Measurements from ENCODE around the gene PHLDB1.
"Not testable (repeated sequence)": the region's sequence is repeated elsewhere in the genome, so short reads cannot be mapped to it uniquely, and the experiment has no call there.

PHLDB1 gene

DNA sequence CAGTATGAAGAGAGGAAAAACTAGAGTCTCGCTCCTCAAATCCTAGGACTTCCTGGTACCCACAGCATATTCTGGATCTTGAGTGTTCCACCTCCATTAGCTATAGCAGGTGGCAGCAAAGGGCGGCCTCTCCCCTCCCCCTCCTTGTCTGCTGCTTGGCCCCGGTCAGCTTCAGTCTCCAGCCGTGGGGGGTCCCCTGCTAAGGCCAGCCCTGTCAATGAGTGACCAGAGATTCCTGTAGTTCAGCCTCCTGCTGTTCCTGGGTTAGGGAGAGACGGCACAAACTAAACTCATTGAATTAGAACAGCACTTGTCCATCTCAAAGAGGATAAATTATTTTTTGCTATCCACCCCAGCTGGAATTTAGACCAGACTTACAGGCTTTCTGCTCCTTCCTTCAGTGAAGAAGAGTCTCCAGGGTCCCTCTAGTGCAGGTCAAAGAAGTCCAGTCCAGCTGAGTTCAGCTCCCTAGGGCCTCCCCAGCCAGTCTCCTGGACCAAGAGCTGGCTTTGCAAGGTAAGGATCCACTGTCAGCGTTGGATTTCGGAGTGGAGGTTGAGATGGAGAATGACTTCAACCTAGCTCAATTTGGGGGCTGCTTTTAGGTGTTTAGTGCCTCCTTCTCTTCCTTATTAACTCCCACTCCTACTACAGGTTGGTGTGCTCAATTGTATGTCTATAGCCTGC, 1.1 kb upstream of the PHLDB1 start:
- DNase-seq = no peak

- DNase-seq = no peak
Measured at GRCh38 chr11:118606844-118607228, 579 bp upstream of the PHLDB1 start.

GRCh38 chr11:118608360-118609227, 1.2 kb downstream of the PHLDB1 start:
- DNase-seq = peak; percentile 90

DNA sequence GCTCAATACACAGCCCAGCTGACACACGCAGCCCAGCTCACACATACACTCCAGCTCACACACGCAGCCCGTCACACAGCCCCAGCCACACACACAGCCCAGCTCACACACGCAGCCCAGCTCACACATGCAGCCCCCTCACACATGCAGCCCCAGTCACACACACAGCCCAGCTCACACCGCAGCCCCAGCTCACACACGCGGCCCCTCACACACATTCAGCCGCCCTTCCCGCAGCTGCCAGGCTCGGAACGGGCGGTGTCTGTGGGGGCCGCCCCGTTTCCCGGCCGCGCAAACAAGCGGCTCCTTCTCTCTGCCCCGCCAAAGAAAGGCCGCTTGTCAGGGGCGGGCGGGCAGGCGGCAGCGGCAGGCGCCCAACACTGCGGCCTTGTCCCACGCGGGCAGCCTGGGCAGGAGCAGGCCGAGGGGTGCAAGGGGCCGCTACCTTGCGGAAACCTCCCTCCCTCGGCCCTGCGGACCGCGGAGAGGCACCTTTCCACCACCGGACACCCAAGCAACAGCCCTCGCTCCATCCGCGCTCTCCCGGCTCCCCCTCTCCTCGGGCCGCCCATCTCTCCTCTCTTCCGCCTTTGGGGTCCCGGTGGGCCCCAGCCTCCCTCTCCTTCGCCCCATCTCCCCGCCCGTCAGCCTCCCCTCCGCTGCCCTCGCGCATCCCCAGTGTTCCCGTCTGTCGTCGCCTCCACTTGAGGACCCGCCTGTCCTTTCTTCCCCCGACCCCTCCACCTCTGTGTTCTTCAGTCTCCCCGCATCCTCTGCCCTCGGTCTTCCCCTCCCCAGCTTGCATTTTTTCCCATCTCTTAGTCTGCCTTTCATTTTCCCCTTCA, 2.2 kb downstream of the PHLDB1 start:
- peak; percentile 33 for DNase-seq

GRCh38 chr11:118610225-118610772, 2.9 kb downstream of the PHLDB1 start:
- DNase-seq = no peak

DNA sequence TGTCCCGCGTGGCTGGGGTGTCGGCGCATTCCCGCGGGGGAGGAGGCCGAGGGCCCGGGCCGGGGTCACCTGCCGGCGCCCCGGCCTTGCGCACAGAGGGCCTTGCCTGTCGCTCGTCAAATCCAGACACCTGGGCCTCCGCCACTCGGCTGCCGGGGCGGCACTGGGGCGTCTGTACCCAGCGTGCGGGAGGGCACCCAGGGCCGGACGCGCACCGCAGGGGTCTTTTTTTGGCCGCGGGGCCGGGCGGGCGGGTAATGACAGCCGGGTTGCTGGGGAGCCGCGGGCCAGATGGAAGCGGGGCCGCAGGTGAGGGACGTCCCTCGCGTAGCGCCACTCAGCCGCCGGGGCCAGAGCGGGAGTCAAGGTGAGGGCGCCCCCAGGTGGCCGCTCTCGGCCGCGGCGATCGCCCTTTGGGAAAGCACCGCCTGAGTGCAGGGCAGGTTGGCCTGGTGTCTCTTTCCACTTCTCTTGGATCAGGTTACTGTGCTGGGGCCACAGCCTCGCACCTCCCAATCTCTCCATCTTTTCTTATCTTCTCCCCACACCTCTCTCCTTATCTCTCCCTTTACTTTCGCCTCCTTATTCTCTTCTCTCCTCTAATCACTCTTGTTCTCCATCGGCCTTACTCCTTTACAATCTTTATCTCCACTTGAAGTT, 3.5 kb downstream of the PHLDB1 start:
- peak; percentile 80 for DNase-seq

DNA sequence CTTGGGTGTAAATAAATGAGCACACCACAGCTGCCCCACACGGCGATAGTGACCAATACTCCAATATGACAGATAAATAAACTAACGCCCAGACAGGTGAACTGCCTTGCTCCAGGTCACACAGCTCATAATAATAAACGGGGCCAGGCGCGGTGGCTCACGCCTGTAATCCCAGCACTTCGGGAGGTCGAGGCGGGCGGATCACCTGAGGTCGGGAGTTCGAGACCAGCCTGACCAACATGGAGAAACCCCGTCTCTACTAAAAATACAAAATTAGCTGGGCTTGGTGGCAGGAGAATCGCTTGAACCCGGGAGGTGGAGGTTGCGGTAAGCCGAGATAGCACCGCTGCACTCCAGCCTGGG, 4.0 kb downstream of the PHLDB1 start:
- not testable (repeated sequence) for DNase-seq

- no peak for DNase-seq
Measured at GRCh38 chr11:118612378-118612777, 5.0 kb downstream of the PHLDB1 start.

GRCh38 chr11:118614511-118614910, 7.1 kb downstream of the PHLDB1 start:
- DNase-seq = no peak

- DNase-seq = no peak
Measured at GRCh38 chr11:118615282-118615975, 8.0 kb downstream of the PHLDB1 start.

DNA sequence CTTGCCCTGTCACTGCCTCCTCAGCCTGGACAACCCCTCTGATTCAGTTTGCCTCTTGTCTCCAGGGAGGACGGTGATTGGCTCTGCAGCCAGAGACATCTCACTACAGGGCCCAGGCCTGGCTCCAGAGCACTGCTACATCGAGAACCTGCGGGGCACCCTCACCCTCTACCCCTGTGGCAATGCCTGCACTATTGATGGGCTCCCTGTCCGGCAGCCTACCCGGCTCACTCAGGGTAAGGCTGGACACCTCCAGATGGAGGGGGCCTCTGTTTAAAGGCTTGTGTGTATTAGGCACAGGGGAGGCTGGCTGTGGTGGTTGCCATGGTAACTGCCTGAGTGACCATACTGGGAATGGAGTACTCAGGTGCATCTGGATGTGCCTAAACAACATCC, 8.6 kb downstream of the PHLDB1 start:
- no peak for DNase-seq

DNA sequence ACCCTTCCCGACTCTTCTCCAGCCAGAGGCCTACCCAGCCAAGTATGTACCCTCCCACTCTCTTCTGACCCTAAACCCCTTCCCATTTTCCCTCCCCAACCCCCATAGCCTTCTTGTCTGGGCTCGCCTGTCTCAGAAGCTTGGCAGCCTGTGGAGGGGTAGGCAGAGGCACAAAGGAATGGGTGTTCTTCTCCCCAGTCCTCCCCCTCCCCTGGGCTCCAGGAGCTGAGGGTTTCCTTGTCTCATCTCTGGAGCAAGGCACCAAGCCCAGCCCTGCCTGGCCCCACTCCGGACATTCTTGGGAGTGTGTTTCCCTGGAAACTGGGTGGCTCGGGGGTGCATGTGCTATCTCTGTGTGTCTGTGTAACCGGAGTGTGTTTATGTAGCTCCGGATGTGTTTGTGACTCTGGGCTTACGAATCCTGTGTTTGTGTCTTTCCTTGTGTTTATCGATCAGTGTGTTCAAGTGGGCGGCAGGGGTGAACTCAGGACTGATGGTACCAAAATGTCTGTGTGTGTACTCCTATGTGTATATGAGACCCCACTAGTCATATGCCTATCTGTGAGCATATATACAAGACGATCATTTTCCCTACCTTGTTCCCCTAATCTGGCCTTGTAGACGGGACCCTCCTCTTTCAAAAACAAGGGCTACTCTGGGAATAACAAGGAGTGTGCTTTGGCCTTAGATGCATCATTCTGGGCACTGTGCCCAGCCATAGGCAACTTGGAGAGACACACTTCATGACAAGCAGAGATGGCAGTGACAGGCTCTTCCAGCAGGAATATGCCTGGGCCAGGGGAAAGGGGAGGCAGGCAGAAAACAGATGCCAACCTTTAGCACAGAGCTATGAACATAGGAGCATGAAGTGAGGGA, 10.9 kb downstream of the PHLDB1 start:
- DNase-seq = no peak

DNA sequence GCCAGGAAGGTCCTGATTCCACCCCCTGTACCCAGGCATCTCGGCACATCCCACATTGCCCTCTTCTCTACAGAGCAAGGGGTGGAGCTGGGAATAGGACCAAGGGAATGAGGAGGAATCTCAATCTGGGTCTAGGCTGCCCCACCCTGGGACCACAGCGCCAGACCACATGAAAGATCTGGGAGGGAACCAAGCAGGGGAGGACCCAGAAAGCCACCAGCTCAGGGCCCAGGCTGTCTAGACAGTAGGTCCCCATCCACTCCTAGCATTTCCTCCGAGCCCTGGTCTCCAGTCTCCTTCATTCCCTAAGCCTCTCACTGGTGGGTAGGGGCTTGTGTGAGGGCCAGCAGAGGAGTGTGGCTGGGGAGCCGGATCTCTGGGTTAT, 11.6 kb downstream of the PHLDB1 start:
- no peak for DNase-seq

- no peak for DNase-seq
Measured at GRCh38 chr11:118619444-118620197, 12.2 kb downstream of the PHLDB1 start.

DNA sequence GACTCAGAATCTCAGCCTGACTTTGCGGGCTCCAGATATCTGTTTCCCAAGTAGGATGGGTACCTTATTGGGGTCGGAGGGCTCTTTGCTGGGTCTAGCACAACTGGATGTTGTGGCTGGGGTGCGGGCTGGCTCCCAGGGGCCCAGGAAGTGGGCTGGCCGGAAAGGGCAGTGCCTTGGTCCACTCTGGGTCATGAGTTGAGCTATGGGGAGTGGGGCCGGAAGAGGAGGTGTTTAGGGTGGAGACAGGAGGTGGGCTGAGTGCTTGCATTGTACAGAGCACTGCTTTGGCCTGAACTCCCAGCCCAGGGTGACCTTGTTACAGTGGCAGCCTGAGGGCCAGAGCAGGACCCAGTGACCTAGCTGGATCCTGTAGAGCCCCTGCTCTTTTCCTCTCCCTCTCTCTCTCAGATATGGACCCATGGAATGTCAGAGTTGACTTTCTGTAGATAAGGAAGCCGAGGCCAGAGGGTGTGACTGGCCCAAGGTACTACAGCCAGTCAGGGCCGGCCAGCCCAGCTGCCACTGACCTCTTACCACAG, 13.2 kb downstream of the PHLDB1 start:
- no peak for DNase-seq

DNA sequence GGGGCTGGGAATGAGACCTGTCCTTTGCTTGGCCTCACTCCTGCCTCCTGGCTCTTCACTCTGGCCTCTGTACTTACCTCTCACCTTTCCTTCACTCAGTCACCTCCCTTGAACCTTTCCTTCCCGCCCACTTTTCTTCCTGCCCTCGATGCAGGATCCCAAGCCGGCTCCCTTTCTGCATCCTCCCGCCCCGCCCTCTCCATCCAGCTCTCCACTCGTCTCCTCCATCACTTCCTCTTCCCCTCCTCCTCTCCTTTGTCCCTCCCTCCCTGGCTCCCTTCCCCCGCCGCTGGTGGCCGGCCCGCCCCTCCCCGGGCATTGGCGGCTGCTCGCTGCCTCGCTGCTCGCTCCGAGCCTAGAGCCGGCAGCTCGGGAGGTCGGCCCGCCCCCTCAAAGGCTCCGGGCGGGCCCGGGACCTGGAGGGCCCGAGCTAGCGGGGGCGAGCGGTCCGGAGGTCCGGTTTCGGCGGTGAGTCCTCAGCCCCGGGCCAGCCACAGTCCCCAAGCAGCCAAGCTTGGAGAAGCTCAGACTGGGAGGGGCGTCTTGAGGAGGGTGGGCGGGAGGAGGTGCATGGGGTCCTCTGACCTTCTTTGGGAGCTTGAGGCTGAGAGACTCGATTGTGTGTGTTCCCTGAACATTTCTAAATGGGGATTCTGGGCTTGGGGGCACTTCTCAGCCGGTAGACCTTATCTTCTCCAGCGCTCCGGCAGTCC, 13.8 kb downstream of the PHLDB1 start:
- DNase-seq = peak; percentile 12

DNA sequence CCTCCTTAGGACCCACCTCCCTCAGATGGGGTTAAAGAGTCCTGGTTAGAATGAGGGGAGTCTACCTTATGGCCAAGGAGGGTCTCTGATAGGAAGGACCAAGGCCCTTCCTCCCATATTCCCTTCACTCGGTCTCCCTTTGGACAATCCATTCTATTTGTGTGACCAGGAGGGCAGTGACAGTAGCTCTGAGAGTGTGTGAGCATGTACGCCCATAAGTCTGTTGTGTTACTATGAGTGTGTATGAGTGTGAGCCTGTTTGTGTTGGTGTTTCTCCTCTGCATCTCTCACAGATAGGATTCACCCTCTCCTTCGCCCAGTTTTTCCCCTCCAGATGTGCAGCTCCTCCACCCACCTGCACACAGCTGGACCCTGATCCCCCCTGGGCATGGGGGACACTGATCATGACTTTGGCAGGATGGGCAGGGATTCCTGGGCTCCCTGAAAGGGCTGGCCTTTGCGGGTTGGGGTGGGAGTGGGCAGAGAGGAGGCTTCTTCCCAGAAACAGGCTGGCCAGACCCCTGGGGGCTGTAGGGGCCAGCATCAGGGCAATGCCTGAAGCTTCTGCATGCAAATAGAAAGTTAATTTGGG, 14.5 kb downstream of the PHLDB1 start:
- no peak for DNase-seq

DNA sequence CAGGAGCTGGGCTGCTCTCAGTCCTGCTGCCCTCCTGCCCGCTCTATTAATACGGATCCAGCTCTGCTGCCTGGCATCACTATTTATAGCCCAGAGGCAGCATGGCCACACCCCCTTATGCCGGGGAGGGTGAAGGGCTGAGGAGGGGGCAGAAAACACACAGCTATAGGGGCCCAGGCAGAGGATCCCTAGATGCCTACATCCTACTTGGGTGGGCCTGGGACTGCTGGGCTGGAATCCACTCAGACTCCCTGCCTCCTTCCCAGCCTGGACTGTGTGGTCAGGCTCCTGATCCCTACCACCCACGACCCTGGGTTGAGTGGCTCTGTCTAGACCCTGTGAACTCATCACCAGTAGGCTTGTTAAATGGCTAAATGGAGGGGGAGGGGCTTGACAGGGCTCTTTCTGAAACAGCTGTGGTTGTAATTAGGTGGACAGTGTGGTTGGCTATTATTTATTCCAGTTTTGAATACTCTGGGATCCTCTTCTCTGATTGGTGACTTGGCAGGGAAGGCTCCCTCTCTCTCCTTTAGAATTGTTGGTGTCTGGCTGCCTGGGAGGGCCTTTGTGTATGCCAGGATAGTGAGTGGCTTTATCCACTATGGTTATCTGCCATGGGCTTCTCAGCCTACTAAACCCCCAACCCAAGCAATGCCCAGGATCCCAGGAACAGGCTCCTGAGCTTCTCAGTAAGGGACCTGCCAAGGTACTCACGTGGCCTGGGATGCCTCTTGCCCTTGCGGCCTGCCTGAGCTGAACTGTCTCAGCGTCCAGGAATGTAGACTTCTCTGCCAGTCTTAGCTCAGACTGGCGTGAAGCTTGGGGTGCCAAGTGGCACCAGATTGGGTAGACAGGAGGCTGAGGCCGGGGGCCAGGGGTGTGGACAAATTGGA, 15.2 kb downstream of the PHLDB1 start:
- DNase-seq = no peak

All from CD4-positive, alpha-beta T cell treated with Interferon gamma for 1 hour (primary cell).